CD4-positive, alpha-beta T cell treated with Interleukin-17A for 1 hour (primary cell): ENCODE results near the gene GPX4.
"Not testable (repeated sequence)": the region's sequence is repeated elsewhere in the genome, so short reads cannot be mapped to it uniquely, and the experiment has no call there.

ENCODE experiments used
- DNase-seq: peaks from one replicate; pipeline ENCODE4 v3.0.0-alpha.2; 2020

Gene GPX4

DNA sequence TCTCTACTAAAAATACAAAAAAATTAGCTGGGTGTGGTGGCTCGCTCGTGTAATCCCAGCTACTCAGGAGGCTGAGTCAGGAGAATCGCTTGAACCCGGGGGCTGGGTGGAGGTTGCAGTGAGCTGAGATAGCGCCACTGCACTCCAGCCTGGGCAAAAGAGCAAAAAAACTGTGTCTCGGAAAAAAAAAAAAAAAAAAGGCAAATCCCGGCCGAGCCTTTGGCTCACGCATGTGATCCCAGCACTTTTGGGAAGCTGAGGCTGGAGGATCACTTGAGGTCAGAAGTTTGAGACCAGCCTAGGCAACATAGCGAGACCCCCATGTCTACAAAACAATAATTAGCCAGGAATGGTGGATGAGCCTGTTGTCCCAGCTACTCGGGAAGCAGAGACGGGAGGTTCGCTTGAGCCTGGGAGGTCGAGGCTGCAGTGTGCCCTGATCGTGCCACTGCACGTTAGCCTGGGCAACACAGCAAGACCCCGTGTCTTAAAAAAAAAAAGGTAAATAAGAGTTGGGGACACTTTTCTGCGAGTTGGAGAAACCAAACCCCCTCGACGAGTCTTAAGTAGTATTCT, 574 bp upstream of the GPX4 start:
- DNase-seq = no peak

DNA sequence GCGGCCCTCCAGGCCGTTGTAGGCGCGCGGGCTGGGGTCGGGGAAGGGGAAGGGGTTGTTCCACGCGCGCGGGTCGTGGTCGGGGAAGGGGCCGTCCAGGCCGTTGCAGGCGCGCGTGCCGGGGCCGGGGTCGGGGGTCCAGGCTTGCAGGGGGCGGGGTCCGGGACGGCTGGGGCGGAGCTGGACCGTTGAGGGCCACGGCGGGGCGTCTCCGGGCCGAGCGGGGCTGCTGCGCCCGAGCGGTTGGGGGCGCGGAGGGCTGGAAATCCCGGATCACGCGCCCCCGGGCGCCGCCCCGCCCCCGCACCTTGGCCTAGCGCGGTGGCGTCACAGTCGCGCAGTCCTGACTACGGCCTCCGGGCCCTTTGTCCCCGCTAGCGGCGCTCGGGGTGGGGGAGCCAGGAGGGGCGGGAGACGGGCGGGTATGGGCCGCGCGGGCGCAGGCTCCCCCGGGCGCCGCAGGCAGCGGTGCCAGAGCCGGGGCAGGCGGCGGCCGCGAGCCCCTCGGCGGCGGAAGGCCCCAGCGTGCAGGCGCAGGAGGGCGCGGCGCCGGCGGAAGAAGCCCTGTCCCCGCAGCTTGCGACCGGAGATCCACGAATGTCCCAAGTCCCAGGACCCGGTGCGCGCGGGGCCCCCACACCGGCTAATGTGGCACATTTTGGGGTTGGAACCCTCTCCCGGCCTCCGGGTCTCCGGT, 665 bp downstream of the GPX4 start:
- DNase-seq = peak; percentile 78

DNA sequence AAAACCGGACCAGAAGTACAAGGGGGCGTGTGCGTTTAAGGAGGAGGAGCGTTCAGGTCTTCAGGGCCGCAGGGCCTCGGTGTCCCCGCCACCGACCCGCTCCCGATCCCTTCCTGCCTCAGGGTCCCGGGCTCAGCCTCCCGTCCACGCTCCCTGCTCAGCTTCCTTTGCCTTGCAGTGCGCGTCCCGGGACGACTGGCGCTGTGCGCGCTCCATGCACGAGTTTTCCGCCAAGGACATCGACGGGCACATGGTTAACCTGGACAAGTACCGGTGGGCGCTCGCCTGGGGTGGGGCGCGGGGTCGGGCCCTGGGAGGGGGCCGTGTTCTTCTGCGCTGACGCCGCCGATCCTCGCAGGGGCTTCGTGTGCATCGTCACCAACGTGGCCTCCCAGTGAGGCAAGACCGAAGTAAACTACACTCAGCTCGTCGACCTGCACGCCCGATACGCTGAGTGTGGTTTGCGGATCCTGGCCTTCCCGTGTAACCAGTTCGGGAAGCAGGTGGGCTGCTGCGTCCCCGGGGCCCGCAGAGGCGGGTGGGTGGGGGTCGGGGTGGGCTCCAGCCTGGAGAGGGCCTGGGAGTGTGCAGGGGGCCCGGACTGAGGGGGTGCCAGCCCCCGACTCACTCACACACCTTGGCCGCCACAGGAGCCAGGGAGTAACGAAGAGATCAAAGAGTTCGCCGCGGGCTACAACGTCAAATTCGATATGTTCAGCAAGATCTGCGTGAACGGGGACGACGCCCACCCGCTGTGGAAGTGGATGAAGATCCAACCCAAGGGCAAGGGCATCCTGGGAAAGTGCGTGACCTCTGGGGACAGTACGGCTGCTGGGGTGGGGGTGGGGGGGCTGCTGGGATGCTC, 1.4 kb downstream of the GPX4 start:
- DNase-seq = no peak

DNA sequence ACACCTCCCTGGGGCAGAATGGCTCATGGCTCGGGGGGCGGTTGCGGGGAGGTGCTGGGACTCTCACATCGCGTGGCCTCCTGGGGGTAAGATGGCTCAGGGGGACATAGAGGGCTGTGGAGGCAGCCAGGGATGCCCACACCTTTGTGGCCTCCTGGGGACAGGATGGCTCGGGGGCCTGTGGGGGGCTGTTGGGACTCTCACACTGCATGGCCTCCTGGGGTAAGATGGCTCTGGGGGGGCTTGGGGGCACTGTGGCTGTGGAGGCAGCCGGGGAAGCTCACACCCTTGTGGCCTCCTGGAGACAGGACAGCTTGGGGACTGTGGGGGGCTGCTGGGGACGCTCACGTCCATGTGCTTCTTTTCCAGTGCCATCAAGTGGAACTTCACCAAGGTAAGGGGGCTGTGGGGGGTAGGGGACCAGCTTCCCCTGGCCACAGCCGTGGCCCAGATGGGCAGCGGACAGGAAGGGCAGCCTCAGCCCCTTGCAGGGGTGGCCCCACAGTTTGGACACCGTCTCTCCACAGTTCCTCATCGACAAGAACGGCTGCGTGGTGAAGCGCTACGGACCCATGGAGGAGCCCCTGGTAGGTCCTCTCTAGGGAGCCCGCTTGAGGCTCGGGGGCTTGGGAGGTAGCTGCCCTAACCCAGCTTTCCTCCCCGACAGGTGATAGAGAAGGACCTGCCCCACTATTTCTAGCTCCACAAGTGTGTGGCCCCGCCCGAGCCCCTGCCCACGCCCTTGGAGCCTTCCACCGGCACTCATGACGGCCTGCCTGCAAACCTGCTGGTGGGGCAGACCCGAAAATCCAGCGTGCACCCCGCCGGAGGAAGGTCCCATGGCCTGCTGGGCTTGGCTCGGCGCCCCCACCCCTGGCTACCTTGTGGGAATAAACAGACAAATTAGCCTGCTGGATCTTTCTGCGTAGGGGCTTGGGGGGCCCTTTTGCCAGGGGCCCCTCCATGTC, 2.4 kb downstream of the GPX4 start:
- DNase-seq = no peak

- no peak for DNase-seq
Observed at GRCh38 chr19:1106841-1107660, 3.3 kb downstream of the GPX4 start.

DNA sequence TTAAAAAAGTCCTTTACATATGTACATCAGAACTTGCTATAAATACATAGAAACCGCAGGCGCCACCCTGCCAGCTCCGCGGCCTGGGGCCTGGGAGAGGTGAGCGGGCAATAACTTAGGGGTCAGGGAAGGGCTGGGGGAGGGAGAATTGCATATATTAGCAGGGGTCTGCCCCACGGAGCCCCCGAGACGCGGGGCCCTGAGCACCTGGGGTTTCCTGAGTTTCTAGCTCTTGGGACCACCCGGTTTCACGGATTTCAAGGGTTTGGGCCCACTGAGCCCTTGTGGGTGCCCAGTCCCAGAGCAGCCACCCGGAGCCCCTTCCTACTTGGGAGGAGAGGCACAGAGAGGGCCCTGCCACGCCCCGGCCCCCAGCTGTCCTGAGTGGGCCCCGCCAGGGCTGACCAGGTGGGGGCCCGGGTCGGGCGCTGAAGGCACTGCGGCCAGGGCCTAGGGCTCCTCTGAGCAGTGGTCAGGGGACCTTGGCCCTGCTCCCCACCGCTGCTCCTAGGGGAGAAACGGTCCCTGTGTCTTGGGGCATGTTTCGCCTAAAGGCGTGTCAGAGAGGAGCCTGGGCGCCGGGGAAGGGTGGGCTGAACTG, 4.0 kb downstream of the GPX4 start:
- no peak for DNase-seq

- DNase-seq = no peak
Observed at GRCh38 chr19:1108291-1109031, 4.7 kb downstream of the GPX4 start.

GRCh38 chr19:1109032-1109551, 5.3 kb downstream of the GPX4 start:
- no peak for DNase-seq

GRCh38 chr19:1109697-1110671, 6.2 kb downstream of the GPX4 start:
- DNase-seq = no peak

GRCh38 chr19:1110809-1111640, 7.2 kb downstream of the GPX4 start:
- no peak for DNase-seq

DNA sequence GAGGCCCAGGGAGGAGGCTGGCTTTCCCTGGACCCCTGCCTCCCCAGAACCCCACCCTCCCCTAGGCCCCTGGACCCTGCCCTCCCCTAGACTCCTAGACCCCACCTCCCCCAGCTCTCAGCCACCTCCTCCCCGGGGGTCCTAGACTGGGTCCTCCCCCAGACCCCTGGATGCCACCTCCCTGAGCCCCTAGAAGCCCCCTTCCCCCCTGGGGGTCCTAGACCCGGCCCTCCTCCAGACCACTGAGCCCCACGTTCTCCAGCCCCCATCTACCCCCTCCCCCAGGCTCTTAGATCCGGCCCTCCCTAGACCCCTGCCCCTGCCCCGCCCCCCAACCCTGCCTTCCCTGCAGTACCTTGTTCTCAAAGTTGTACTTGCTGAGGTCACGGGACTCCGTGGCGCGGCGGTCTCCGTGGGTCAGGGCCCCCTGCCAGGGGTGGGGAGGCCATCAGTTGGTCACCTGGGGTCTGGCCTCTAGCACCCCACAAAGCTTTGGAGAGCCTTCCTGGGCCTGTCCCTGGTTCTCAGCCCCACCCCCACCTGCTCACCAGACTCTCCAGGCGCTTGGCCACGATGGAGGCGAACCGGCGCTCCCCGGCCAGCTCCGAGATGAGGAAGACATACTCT, 8.0 kb downstream of the GPX4 start:
- DNase-seq = no peak

DNA sequence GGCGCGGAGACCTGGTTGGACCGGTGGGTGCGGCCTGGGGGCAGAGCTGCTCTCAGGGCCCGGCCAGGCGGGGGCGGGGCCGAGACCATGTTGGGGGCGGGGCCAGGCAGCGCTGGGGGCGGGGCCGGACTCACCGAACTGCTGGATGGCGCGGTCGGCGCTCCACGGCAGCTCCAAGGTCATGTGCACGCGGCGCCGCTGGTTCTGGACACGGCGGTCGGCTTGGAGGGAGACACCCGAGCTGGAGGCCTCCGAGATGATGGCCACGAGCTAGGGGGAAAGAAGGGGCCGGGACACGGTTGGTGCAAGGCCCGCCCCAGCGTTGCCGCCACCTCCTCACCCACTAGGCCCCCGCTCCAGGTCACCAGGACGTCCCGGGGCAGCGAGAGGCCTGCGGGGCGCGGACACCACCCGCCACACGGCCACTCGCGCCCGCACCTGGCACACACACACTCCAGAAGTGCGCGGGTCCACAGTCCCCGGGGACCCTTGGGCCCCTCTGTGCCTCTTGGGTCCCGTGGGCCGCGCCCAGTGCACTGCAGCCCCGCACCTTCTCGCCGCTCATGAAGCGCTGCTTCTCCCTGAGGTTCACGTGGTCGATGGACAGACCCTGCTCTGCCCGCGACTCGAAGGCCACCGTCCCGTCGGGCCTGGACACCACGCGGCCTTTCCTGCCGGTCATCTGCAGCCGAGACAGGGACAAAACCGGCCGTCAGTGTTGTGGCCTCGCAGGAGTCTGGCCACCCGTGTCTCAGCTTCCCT, 8.7 kb downstream of the GPX4 start:
- DNase-seq = no peak

GRCh38 chr19:1113030-1113985, 9.5 kb downstream of the GPX4 start:
- peak; percentile 89 for DNase-seq

DNA sequence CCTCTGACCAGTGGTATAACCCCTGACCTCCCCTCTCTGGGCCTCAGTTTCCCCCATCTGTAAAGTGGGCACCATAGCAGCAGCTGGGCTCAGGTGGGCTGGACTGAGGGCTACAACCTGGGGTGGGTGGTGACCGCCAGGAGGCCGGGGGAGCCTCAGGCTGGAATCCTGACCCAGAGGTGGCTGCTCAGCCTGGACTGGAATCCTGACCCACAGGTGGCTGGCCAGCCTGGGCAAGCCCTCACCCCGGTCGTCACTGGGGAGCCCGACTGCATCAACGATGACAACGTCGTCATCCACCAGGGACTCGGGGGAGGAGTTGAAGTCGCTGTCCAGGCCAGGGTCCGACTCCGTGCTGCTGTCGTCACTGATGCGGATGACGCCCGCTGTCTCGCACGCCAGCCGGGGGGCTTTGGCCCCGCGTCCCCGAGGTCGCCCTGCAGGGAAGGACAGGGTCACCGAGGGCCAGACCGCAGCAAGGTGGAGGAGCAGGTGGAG, 10.2 kb downstream of the GPX4 start:
- DNase-seq = no peak

- DNase-seq = not testable (repeated sequence)
Observed at GRCh38 chr19:1114728-1115127, 10.9 kb downstream of the GPX4 start.
